HTR-8/SVneo (cell line): Measurements from ENCODE around the gene KIF26A.
"Not testable (repeated sequence)": the region's sequence is repeated elsewhere in the genome, so short reads cannot be mapped to it uniquely, and the experiment has no call there.

Experiments used
- DNase-seq: peaks from one replicate; pipeline ENCODE4 v3.0.0; 2011; ENCODE audit warnings: low spot score, mixed read lengths; ENCODE audit not compliant: insufficient read length
- FAIRE-seq: peaks from 2 replicates; lab custom pipeline; 2011; peaks lifted over from hg19 to GRCh38; lab: Jason Lieb, UNC

The KIF26A gene

GRCh38 chr14:104202259-104203070 is 64.1 kb downstream of the KIF26A start:
- FAIRE-seq = no peak
- DNase-seq = no peak

GRCh38 chr14:104203071-104203425 is 64.7 kb downstream of the KIF26A start:
- DNase-seq (no peak), FAIRE-seq (no peak)

GRCh38 chr14:104204660-104205149 is 66.3 kb downstream of the KIF26A start:
- DNase-seq (no peak), FAIRE-seq (peak; percentile 38)

- DNase-seq (no peak), FAIRE-seq (no peak)
Observed at GRCh38 chr14:104205781-104206180, 67.4 kb downstream of the KIF26A start.

- DNase-seq (no peak), FAIRE-seq (no peak)
Observed at GRCh38 chr14:104206281-104206904, 68.0 kb downstream of the KIF26A start.

- FAIRE-seq = no peak
- no peak for DNase-seq
Observed at GRCh38 chr14:104207142-104208014, 69.0 kb downstream of the KIF26A start.

GRCh38 chr14:104208015-104208295 is 69.6 kb downstream of the KIF26A start:
- FAIRE-seq, DNase-seq: not testable (repeated sequence)

GRCh38 chr14:104208331-104208730 is 69.9 kb downstream of the KIF26A start:
- DNase-seq, FAIRE-seq: not testable (repeated sequence)

- FAIRE-seq, DNase-seq: not testable (repeated sequence)
Observed at GRCh38 chr14:104209071-104209470, 70.7 kb downstream of the KIF26A start.

GRCh38 chr14:104209985-104210816 is 71.8 kb downstream of the KIF26A start:
- DNase-seq = no peak
- FAIRE-seq = no peak

- DNase-seq = no peak
- no peak for FAIRE-seq
Observed at GRCh38 chr14:104210817-104211195, 72.4 kb downstream of the KIF26A start.

GRCh38 chr14:104211215-104211614 is 72.8 kb downstream of the KIF26A start:
- DNase-seq = no peak
- FAIRE-seq = no peak

- no peak for FAIRE-seq
- DNase-seq = no peak
Observed at GRCh38 chr14:104211741-104212140, 73.4 kb downstream of the KIF26A start.

GRCh38 chr14:104212206-104213095 is 74.1 kb downstream of the KIF26A start:
- no peak for FAIRE-seq
- no peak for DNase-seq

GRCh38 chr14:104213301-104214034 is 75.1 kb downstream of the KIF26A start:
- DNase-seq = no peak
- no peak for FAIRE-seq

GRCh38 chr14:104214431-104215218 is 76.2 kb downstream of the KIF26A start:
- no peak for FAIRE-seq
- DNase-seq = no peak

- no peak for FAIRE-seq
- no peak for DNase-seq
Observed at GRCh38 chr14:104215706-104216334, 77.4 kb downstream of the KIF26A start.
